WERI-Rb-1 (cell line): ENCODE results near the gene CMSS1.
"Not testable (repeated sequence)": the region's sequence is repeated elsewhere in the genome, so short reads cannot be mapped to it uniquely, and the experiment has no call there.

Experiments used
- DNase-seq: peaks from one replicate; pipeline ENCODE4 v3.0.0-alpha.2; 2020
- H3K27ac ChIP-seq: fragments of 250-450 bp; sonication (Bioruptor Pico); 2 replicates; pipeline ENCODE4 v1.5.1; 2020; ENCODE audit warnings: mild to moderate bottlenecking, moderate library complexity
- H3K27me3 ChIP-seq: fragments of 250-450 bp; sonication (Bioruptor Pico); 2 replicates; pipeline ENCODE4 v1.5.1; 2021; ENCODE audit warnings: mild to moderate bottlenecking, low read depth, moderate library complexity; ENCODE audit not compliant: insufficient read depth, severe bottlenecking
- H3K36me3 ChIP-seq: fragments of 250-450 bp; sonication (Bioruptor Pico); 2 replicates; pipeline ENCODE4 v1.5.1; 2020; ENCODE audit warnings: mild to moderate bottlenecking, moderate library complexity
- H3K4me3 ChIP-seq: 2 replicates; pipeline ENCODE4 v1.5.1; 2011; ENCODE audit warnings: low read depth, mild to moderate bottlenecking, control low read depth, low read length
- H3K9me3 ChIP-seq: fragments of 250-450 bp; sonication (Bioruptor Pico); 2 replicates; pipeline ENCODE4 v1.5.1; 2021; ENCODE audit warnings: mild to moderate bottlenecking, moderate library complexity; ENCODE audit not compliant: severe bottlenecking
- CTCF ChIP-seq: IDR thresholded peaks from 2 replicates; pipeline ENCODE4 v1.5.1; 2011; ENCODE audit warnings: low read depth, mild to moderate bottlenecking, control low read depth, inconsistent platforms, low read length

CMSS1 gene

GRCh38 chr3:100090669-100091005, 273.0 kb downstream of the CMSS1 start:
- Histone ChIP-seq H3K9me3 (no peaks in the 10 kb centered on the region), H3K36me3 (no peaks in the 10 kb centered on the region), H3K4me3 (no peak overlapping the region), H3K27ac (no peak overlapping the region), H3K27me3 (no peaks in the 10 kb centered on the region)
- DNase-seq = no peak
- TF ChIP-seq CTCF = no peak

GRCh38 chr3:100093831-100094230, 276.2 kb downstream of the CMSS1 start:
- no peak for TF ChIP-seq CTCF
- Histone ChIP-seq H3K9me3 (no peaks in the 10 kb centered on the region), H3K27me3 (no peaks in the 10 kb centered on the region)

GRCh38 chr3:100096286-100096685, 278.6 kb downstream of the CMSS1 start:
- not testable (repeated sequence) for H3K9me3 ChIP-seq, H3K4me3 ChIP-seq, H3K27me3 ChIP-seq, H3K27ac ChIP-seq, H3K36me3 ChIP-seq, DNase-seq

More at GRCh38 chr3:100093831-100094230, 276.2 kb downstream of the CMSS1 start:
- no peak overlapping the region for H3K4me3 ChIP-seq
- H3K36me3 ChIP-seq = no peaks in the 10 kb centered on the region
- no peak for DNase-seq
- no peak overlapping the region for H3K27ac ChIP-seq

GRCh38 chr3:100096866-100097265, 279.2 kb downstream of the CMSS1 start:
- Histone ChIP-seq H3K27ac (no peak overlapping the region), H3K36me3 (no peaks in the 10 kb centered on the region), H3K27me3 (no peaks in the 10 kb centered on the region), H3K9me3 (no peaks in the 10 kb centered on the region), H3K4me3 (no peak overlapping the region)
- no peak for TF ChIP-seq CTCF
- DNase-seq = no peak

- Histone ChIP-seq H3K27ac (no peak overlapping the region), H3K27me3 (no peaks in the 10 kb centered on the region), H3K9me3 (no peaks in the 10 kb centered on the region), H3K4me3 (no peak overlapping the region), H3K36me3 (no peaks in the 10 kb centered on the region)
- no peak for DNase-seq
- no peak for TF ChIP-seq CTCF
Measured at GRCh38 chr3:100097919-100098783, 280.5 kb downstream of the CMSS1 start.

GRCh38 chr3:100098784-100099070, 281.1 kb downstream of the CMSS1 start:
- DNase-seq = no peak
- no peak overlapping the region for H3K27ac ChIP-seq
- H3K9me3 ChIP-seq = no peaks in the 10 kb centered on the region
- H3K4me3 ChIP-seq = no peak overlapping the region
- TF ChIP-seq CTCF = no peak
- H3K36me3 ChIP-seq = no peaks in the 10 kb centered on the region
- no peaks in the 10 kb centered on the region for H3K27me3 ChIP-seq
